ENCODE measurements around the gene RBFOX2.
"Not testable (repeated sequence)": the region's sequence is repeated elsewhere in the genome, so short reads cannot be mapped to it uniquely, and the experiment has no call there.

RBFOX2 gene

DNA sequence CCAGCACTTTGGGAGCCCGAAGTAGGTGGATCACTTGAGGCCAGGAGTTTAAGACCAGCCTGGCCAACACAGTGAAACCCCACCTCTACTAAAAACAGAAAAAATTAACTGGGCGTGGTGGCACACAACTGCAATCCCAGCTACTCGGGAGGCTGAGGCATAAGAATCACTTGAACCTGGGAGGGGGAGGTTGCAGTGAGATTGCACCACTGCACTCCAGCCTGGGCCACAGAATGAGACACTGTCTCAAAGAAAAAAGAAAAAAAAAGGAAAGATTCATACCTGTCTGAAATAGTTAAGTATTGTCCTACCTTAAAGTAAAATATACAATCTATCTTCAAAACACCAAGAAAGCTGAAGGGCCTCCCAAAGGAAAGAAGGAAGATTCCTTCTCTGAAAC is 20.1 kb downstream of the RBFOX2 start:
- DNase-seq (ENCODE audit: low read depth, low spot score): no peak

DNA sequence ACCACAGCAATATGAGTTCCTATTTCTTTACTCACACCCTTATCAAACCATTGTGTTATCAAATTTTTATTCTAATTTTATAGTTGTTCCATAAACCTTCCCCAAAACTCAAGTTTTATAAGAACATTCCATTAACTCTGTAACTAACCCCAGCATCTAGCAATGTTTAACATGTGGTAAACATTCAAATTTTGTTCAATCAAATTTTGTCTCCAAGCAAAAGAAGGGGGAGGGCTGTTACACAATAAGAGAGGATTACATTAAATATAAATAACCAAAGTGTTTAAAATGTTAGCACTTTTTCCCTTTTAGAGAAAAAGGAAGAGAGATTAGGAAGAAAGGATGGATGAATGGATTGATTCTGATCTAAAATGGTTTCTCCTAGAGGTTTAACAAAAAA is 20.5 kb downstream of the RBFOX2 start:
- no peak for DNase-seq (ENCODE audit: low read depth, low spot score)

DNA sequence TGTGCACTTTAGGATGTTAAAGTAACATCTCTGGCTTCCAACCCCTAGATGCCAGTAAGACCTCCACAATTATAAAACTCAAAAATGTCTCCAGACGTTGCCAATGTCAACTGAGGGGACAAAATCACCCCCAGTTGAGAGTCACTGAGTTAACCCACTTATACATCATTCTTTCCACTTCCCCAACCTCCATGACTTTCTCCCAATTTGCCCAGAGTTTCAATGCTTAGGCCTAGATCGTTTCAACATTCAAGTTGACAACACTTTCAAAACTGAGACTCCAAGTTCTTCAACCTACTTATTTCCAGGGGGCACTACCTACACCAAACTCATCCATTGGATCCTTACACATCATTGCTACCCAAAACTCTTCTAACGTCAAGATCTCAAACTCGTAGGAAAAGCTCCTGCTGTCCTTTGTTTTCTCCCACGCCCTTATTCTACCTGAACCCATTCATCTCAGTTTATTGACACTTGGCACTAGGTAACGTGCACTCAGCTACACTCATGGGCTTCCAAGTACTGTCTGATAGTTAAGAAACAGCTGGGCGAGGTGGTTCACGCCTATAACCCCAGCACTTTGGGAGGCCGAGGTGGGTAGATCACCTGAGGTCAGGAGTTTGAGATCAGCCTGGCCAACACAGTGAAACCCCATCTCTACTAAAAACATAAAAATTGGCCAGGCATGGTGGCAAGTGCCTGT is 24.5 kb downstream of the RBFOX2 start:
- DNase-seq (ENCODE audit: low read depth, low spot score): no peak

DNA sequence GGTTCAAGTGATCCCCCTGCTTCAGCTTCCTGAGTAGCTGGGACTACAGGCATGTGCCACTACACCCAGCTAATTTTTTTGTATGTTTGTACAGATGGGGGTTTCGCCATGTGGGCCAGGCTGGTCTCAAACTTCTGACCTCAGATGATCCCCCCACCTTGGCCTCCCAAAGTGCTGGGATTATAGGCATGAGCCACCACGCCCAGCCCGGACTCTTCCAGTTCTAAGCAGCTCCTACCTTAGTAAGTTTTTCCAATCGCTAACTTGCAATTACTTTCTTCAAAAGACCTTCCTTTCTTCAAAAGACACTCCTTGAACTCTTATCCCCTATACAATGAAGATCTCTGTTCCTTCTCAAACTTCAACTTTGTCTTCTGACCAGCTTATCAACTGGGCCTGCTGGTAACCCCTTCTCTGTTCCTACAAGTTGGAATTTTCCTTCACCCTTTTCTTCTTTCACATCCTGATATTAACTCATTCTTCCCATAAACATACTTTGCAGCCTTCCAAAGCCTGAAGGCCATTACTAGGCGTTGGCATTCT is 25.8 kb downstream of the RBFOX2 start:
- DNase-seq (ENCODE audit: low read depth, low spot score): no peak

DNA sequence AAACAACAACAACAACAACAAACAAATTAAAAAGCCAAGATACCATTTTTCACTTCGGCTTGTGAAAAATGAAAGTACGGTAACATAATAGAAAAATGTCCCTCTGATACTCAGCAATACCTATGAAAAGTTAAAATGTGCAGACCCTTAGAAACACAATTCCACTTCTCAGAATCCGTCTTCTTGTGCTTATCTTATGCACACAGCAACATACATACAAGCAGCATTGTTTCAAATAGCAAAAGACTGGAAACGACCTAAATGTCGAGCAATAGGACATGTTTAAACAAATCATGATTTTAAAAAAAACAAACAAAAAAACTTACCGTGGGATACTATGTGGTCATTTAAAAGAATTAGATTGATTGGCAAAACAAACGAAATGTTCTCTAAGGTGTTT is 26.5 kb downstream of the RBFOX2 start:
- DNase-seq (ENCODE audit: low read depth, low spot score): no peak

DNA sequence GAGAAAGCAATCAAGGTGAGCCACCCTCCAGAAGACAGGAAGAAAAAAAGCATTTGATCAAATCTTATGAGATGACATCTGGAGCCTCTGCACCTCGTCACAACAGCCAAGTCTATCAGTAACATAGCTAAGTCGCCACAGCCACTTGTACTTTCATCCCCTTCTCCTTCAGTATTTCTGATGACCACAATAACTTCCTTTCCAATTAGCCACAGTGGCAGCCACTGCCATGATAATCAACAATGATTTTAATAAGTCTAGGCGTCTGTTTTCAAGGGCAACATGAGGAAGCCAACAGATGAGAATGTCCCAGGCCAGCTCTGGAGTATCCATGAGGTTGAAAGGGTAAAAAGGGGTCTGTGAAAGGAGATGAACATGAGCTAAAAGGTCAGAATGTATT is 29.9 kb downstream of the RBFOX2 start:
- no peak for DNase-seq (ENCODE audit: low read depth, low spot score)

DNA sequence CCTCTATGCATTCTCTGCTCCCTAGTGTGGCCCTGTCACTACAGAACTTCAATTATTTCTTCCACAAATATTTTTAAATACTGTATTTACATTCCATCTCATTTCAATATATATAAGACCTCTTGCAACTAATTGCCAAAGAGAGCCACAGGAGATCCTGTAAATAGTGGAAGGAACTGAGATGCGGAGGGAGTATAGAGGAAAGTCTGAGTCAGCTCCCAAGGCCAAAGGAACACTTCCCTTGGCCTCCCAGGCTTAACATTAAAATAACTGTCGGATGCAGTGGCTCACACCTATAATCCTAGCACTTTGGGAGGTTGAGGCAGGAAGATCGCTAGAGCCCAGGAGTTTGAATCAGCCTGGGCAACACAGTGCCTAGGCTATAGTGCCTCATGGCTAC is 31.2 kb downstream of the RBFOX2 start:
- DNase-seq (ENCODE audit: low read depth, low spot score): no peak

DNA sequence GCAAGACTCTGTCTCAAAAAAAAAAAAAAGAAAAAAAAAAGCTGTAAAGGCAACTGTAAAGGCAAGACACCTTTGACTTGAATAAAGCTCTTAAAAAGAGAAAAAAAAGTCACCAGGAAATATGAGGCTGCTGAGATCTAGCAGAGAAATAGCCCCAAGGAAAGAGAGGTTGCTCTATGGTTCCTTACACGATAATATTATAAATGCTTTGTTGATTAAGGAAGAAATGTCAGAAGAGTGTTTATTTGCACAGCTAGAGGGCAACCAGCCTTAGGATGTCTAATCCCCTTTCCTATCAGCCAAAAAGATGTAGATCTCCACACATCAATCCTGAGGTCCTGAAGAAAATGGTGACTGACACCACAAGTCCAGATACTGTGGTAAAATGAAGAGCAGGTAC is 32.0 kb downstream of the RBFOX2 start:
- no peak for DNase-seq (ENCODE audit: low read depth, low spot score)

DNA sequence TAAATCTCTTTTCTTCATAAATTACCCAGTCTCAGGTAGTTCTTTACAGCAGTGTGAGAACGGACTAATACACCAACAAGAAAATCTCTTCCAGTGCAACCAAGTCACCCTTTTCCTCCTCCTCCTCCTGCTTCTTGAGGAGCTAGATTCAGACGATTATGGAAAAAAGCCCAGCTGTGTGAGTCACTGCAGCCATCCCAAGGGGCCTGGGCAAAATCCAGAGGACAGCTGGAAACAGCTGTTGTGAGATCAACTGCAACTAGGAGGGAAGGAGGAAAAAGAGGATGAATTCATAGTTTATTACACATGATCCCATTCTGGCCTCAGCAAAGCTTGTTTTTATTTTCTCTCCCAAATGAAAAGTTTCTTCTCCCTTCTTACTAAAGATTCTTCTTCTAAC is 32.9 kb downstream of the RBFOX2 start:
- DNase-seq (ENCODE audit: low read depth, low spot score): peak; percentile 79

DNA sequence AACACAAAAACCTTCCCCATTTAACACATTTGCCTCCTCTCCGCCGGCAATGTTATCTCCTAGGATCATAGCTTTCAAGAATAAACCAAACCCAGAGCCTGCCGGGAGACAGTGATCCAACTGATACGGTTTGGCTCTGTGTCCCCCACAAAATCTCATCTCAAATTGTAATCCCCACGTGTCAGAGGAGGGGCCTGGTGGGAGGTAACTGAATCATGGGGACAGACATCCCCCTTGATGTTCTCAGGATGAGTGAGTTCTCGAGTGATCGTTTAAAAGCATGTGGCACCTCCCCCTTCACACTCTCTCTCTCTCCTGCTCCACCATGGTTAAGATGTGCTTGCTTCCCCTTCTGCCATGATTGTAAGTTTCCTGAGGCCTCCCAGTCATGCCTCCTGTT is 33.3 kb downstream of the RBFOX2 start:
- no peak for DNase-seq (ENCODE audit: low read depth, low spot score)

DNA sequence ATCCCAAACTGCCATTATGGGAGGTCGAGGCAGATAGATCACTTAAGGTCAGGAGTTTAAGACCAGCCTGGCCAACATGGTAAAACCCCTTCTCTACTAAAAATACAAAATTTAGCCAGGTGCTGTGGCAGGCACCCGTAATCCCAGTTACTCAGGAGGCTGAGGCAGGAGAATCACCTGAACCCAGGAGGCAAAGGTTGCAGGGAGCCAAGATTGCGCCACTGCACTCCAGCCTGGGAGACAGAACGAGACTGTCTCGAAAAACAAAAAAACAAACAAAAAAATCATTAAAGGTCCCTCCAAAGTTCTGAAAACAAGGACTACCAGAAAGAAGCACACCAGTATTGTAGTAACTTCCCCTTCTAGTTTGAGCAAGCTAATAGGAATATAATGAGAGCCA is 34.9 kb downstream of the RBFOX2 start:
- not testable (repeated sequence) for DNase-seq (ENCODE audit: low read depth, low spot score)

DNA sequence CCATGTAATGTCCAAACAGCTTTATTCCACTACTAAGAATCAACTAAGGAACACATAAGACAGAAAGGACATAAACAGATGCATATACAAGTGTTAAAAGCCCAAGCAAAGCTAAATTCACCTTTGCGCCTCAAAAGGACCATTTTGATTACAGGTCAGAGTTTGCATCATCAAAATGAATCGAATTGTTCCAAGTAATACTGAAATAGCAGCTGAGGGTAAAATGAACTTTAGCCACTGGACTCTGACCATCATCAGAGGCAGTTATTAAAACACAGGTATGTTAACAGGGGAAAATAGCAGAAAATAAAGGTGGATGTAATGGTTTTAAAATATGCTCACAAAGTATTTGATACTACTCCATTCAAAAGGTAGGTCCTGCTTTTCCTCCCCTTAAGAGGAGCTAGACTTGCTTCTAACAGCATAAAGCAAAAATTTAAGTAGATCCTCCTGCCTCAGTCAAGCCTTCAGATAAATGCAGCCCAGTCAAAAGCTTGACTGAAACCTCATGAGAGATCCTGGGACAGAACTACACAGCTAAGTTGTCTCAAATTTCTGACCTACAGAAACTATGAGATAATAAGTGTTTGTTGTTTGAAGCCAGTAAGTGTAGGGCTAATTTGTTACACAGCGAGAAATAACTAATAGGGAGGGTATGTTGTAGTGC is 35.4 kb downstream of the RBFOX2 start:
- DNase-seq (ENCODE audit: low read depth, low spot score): no peak

DNA sequence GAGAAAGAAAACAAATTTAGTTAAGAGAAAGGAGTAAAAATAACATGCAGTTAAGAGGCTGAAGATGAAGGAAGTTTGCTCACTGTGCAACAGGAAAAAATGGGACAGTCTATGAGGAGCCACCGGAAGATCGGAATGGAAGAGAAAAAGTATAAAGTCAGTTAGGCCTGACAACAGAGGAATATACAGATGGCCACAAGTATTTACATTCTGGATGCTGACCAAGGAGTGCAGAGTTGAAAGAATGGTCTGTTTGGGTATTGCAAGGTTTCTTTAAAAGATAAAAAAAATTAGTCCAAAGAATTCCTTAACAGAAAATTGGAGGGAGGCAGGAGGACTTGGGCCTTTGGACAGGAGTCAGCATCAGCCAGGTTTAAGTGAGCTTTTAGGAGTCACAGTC is 37.5 kb downstream of the RBFOX2 start:
- DNase-seq (ENCODE audit: low read depth, low spot score): no peak

DNA sequence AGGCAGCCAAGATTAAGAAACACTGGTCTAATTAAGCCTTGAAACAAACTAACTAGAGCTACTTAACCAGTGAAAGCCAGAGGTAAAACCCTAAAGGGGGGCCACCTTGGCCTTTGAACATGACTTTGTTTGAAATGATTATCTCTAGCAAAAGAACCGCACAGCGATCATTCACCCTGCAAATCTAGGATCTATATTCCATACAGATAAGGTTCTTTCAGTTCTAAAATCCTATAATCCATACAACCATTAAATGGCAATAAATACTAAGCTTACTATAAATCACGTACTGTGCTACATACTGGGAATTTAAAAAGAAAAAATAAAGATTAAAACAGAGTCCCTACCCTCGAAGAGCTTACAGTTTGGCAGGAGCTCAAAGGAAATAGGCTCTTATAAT is 40.6 kb downstream of the RBFOX2 start:
- no peak for DNase-seq (ENCODE audit: low read depth, low spot score)

DNA sequence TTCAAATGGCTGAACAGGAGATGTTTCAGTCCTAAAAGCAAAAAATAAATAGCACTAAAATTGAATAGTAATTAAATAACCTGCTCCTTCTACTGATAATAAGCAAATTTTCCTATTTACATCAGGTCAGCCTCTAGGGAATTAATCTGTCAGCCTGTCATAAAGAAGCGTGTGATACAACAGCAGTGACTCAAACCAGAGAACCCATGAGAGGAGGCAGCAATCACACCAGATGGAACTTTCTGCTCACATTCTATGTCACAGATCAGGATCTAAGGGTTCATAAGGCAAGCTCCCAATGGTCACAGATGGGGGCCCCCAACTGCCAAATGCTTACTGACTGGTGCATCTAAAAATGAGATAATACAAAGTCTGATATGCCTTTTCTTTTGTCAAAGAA is 41.1 kb downstream of the RBFOX2 start:
- DNase-seq (ENCODE audit: low read depth, low spot score): no peak

DNA sequence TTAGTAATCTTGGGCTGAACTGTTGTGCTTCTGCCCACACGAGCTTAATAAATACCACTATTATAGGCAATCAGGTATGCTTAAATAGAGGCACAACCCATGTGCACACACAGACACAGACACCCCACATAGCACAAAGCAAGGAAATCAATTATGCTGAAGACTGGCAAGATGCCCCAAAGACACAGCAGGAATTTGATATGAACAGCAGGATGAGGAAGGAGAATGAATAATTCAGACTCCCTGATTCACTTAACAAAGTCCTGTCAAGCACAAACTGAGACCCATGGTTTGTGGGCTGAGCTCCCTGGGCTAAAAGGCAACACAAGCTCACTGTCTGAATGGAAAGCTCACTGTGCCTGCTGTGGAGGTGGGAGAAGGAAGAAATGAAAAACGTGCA is 42.5 kb downstream of the RBFOX2 start:
- no peak for DNase-seq (ENCODE audit: low read depth, low spot score)

DNA sequence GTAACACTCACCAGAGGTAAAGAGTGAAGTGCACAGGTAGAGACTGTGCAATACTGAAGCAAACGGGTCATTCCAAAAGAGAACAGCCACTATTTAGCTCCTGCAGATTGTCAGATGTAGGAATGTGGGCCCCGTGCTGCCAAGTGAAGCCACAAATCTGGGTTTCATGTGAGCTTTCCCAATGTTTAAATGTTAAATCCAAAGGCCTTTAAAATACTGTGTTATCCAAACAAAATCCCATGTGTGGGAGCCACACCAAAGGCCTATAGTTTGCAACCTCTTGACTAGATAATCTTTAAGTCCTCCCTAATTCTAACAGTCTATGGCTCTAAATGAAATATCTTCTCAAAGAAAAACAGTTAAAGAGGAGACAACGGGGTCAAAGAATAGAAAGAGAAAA is 43.3 kb downstream of the RBFOX2 start:
- no peak for DNase-seq (ENCODE audit: low read depth, low spot score)

DNA sequence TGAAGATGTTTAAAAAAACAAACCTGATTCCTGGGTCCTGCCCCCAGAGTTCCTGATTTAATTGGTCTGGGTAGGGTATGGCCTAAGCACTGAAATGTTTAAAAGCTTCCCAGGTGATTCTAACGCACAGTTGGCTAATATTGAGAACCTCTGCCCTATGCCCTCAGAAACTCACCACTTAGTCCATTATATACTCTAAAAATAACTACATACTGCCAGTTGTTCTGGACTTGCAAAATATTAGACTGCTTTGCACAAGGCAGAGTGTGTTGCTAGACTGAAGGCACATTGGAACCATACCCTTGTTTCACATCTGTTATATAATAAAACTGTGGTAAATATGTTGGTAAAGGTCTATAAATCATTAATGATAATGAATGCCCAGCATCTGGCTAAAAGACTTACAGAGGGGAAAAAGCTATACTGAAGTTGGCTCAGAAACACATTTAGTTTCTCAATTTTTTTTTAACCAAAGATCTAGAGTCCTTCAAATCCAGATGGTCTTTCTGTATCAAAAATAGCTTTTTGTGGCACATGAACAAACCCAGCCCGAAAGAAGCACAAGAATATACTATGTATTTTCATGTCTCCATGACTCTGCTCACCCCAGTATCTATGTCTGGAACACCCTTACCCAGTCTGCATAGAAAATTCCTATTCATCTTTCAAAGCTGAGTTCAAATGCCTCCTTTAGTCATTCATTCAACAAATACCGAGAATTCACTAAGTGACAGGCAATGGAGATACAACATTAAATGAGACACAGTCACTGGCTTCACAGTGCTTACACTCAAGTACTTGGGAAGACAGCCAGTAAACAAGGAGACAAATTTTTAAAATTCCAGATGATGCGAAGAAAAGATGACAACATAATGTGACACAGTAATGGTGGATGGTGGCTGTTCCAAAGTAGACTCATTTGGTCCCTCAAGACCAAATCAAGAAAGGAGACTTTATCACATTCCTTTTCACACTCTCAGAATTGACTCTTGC is 44.1 kb downstream of the RBFOX2 start:
- no peak for DNase-seq (ENCODE audit: low read depth, low spot score)

DNA sequence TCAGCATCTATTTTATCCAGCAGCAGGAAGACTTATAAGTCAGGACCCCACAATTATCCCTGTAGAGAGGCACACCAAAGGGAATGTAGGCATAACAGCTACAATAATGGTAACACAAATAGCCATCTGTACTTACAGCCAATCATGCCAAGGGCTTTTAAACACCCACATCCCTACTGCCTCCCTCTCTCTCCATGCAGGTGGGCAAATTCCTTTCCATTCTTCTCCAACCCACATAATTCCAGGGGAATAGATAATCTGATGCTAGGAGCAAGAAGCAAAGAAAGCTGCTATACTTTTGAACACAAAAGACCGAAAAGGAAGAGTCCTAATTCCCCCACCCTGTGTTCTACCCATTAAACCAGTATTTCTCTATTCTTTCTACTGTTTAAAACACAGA is 46.7 kb downstream of the RBFOX2 start:
- no peak for DNase-seq (ENCODE audit: low read depth, low spot score)

DNA sequence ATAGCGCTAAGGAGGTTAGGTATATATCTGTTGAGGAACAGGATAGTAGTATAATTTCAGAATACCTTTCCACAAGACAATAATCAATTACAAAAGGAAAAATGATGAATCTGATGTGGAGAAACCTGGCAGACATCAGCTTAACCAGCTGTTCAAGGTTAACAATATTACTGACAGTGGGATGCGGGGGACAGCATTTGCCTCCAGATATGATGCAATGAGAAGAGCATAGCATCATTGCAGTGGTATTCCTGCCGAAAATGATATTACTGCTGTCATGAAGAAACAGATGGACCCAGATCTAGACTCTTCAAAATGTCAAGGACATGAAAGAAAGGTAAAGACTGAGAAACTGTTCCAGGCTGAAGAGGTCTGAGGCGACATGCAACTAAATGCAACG is 49.7 kb downstream of the RBFOX2 start:
- no peak for DNase-seq (ENCODE audit: low read depth, low spot score)

DNA sequence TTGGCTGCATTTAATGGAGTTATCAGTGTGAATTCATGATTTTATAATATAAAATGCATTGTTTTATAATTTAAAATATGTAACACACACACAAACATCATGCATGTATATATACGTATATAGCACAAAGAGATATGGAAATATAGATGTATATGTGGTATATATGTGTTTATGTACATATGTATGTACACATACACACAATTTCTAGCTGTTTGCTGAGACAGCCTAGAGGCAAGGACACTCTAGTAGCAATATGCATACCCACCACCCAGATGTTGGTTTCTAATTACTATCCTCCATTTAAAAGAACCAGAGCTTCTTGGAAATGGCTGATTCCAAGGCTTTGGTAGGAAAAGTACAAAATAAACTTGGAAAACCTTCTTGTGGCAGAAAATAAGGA is 50.4 kb downstream of the RBFOX2 start:
- no peak for DNase-seq (ENCODE audit: low read depth, low spot score)

DNA sequence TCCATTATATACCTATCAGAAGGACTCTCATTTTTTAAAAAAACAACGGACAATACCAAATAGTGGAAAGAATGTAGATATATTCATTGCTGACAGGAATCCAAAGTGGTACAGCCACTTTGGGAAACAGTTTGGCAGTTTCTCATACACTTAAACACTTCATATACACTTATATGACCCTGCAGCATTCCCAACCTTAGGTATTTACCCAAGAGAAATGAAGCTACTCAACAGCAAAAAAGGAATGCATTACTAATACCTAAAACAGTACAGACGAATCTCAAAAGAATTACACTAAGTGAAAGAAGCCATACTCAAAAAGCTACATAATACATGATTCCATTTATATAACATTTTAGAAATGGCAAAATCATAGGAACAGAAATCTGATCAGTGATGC is 51.5 kb downstream of the RBFOX2 start:
- DNase-seq (ENCODE audit: low read depth, low spot score): no peak

Measured in brain pericyte (primary cell).